ENCODE data around the gene BLCAP.
"Not testable (repeated sequence)": the region's sequence is repeated elsewhere in the genome, so short reads cannot be mapped to it uniquely, and the experiment has no call there.

BLCAP gene

GRCh38 chr20:37527638-37528445 is at the start of gene BLCAP:
Gene BLCAP, minus strand, starts transcription at chr20:37527876. Its CDS starts 8,702 bp downstream, at chr20:37519174.
- DNase-seq (ENCODE audit: low read depth, low spot score), result no peak

- DNase-seq (ENCODE audit: low read depth, low spot score), result not testable (repeated sequence)
Measured at GRCh38 chr20:37577436-37577835, 49.8 kb upstream of the BLCAP start.

- DNase-seq (ENCODE audit: low read depth, low spot score), result no peak
Measured at GRCh38 chr20:37576911-37577310, 49.2 kb upstream of the BLCAP start.

- DNase-seq (ENCODE audit: low read depth, low spot score), result peak; percentile 54
Measured at GRCh38 chr20:37575884-37576283, 48.2 kb upstream of the BLCAP start.

GRCh38 chr20:37574199-37574890 is 46.7 kb upstream of the BLCAP start:
- DNase-seq (ENCODE audit: low read depth, low spot score), result no peak

- no peak for DNase-seq (ENCODE audit: low read depth, low spot score)
Measured at GRCh38 chr20:37573626-37574198, 46.0 kb upstream of the BLCAP start.

GRCh38 chr20:37571033-37571432 is 43.4 kb upstream of the BLCAP start:
- DNase-seq (ENCODE audit: low read depth, low spot score), result no peak

- DNase-seq (ENCODE audit: low read depth, low spot score), result no peak
Measured at GRCh38 chr20:37570419-37570818, 42.7 kb upstream of the BLCAP start.

GRCh38 chr20:37567671-37568588 is 40.3 kb upstream of the BLCAP start:
- DNase-seq (ENCODE audit: low read depth, low spot score), result no peak

GRCh38 chr20:37567331-37567665 is 39.6 kb upstream of the BLCAP start:
- no peak for DNase-seq (ENCODE audit: low read depth, low spot score)

GRCh38 chr20:37566590-37567330 is 39.1 kb upstream of the BLCAP start:
- no peak for DNase-seq (ENCODE audit: low read depth, low spot score)

- no peak for DNase-seq (ENCODE audit: low read depth, low spot score)
Measured at GRCh38 chr20:37565134-37565811, 37.6 kb upstream of the BLCAP start.

- no peak for DNase-seq (ENCODE audit: low read depth, low spot score)
Measured at GRCh38 chr20:37564388-37565133, 36.9 kb upstream of the BLCAP start.

- no peak for DNase-seq (ENCODE audit: low read depth, low spot score)
Measured at GRCh38 chr20:37564016-37564387, 36.3 kb upstream of the BLCAP start.

- no peak for DNase-seq (ENCODE audit: low read depth, low spot score)
Measured at GRCh38 chr20:37562695-37563480, 35.2 kb upstream of the BLCAP start.

GRCh38 chr20:37560629-37561028 is 33.0 kb upstream of the BLCAP start:
- no peak for DNase-seq (ENCODE audit: low read depth, low spot score)

- no peak for DNase-seq (ENCODE audit: low read depth, low spot score)
Measured at GRCh38 chr20:37559312-37560027, 31.8 kb upstream of the BLCAP start.

- DNase-seq (ENCODE audit: low read depth, low spot score), result no peak
Measured at GRCh38 chr20:37558779-37559178, 31.1 kb upstream of the BLCAP start.
